GM12878 (cell line): ENCODE results near the gene REEP5. TPM values are rescaled to one million over a fixed set of nuclear protein-coding genes. Genes with fewer than 3 reads are reported as not detected.

ENCODE experiments used
- ATF7 ChIP-seq: fragments of 450-650 bp; IDR thresholded peaks from 2 replicates; pipeline ENCODE4 v1.6.1; 2016; ENCODE audit warnings: low read depth, mild to moderate bottlenecking
- BCL3 ChIP-seq: IDR thresholded peaks from 2 replicates; pipeline ENCODE4 v1.6.1; 2011; ENCODE audit warnings: borderline replicate concordance, low read depth, mild to moderate bottlenecking, moderate library complexity, low read length; ENCODE audit not compliant: insufficient read depth, poor library complexity, severe bottlenecking
- BHLHE40 ChIP-seq, 2 experiments: fragments of 450-650 bp in 1 of 2; IDR thresholded peaks; 2 replicates each; pipeline ENCODE4 v1.6.1; 2011 to 2017; ENCODE audit warnings: low read depth in 2 of 2, borderline replicate concordance in 1 of 2, improper control_type of control experiment in 1 of 2, low read length in 1 of 2, mild to moderate bottlenecking in 1 of 2
- ETV6 ChIP-seq, 2 experiments: fragments of 450-650 bp in 1 of 2; IDR thresholded peaks in 1 of 2; conservative IDR thresholded peaks in 1 of 2; 2 replicates each; pipeline ENCODE4 v1.6.1; 2014; ENCODE audit warnings: antibody characterized with exemption in 1 of 2, borderline replicate concordance in 1 of 2, low read depth in 1 of 2, mild to moderate bottlenecking in 1 of 2, moderate library complexity in 1 of 2
- FOXK2 ChIP-seq: fragments of 450-650 bp; IDR thresholded peaks from 2 replicates; pipeline ENCODE4 v1.6.1; 2017; ENCODE audit warnings: mild to moderate bottlenecking, moderate library complexity
- MTA2 ChIP-seq: fragments of 450-650 bp; IDR thresholded peaks from 2 replicates; pipeline ENCODE4 v1.6.1; 2016; ENCODE audit warnings: low read depth, mild to moderate bottlenecking, moderate library complexity
- NR2F1 ChIP-seq: fragments of 450-650 bp; conservative IDR thresholded peaks from 2 replicates; pipeline ENCODE4 v1.6.1; 2017; ENCODE audit warnings: mild to moderate bottlenecking
- RELB ChIP-seq: fragments of 450-650 bp; IDR thresholded peaks from 2 replicates; pipeline ENCODE4 v1.6.1; 2017; ENCODE audit warnings: low read depth, mild to moderate bottlenecking, moderate library complexity
- SMAD5 ChIP-seq: IDR thresholded peaks from 2 replicates; pipeline ENCODE4 v1.6.1; 2016; ENCODE audit warnings: antibody characterized with exemption, low read depth
- polyA plus RNA-seq, 11 experiments: library from polyadenylated mRNA; depleted of rRNA in 4 of 11; unstranded in 6 of 11; stranded (reverse) in 5 of 11; fragments of >200 nt; fragmentation: Nextera tagmentation in 4 of 11; fragmentation: Illumina TruSeq in 1 of 11; extraction: Ambion mirVana in 4 of 11; extraction: Trizol in 1 of 11; gene quantifications; 1 replicate in 1 of 11; 2 replicates in 10 of 11; pipeline versions ENCODE4 v1.2.1 to v1.2.3, GENCODE V29; 2011 to 2016; ENCODE audit warnings: inconsistent platforms in 2 of 11, missing spikeins in 2 of 11, low read depth in 1 of 11
- total RNA-seq, 4 experiments: library from RNA; depleted of rRNA in 3 of 4; stranded (reverse); fragments of >200 nt in 3 of 4; fragmentation: Illumina TruSeq in 1 of 4; extraction: Trizol in 1 of 4; gene quantifications; 2 replicates each; pipeline versions ENCODE4 v1.2.1 to v1.2.3, GENCODE V29; 2013 to 2021

REEP5 gene
- total and polyA plus RNA-seq, 10 of the 15 experiments (the other 5 are each of a cell fraction or from before 2014, with no cell fraction given), result 30.5 to 211 (median 113) TPM

GRCh38 chr5:112951124-112951702 is 29.2 kb upstream of the REEP5 start (continued):
- TF ChIP-seq BCL3, result peak; percentile 64
- no peak for TF ChIP-seq SMAD5
- TF ChIP-seq MTA2, result peak; percentile 82
- peak; percentile 28 to 32; a peak in 2 of 4 replicates for TF ChIP-seq BHLHE40 (IDR thresholded peaks at IDR 0.05; ENCODE audit: borderline replicate concordance in 1 of 2, low read depth in 2 of 2, low read length in 1 of 2)
- TF ChIP-seq RELB, result no peak
- TF ChIP-seq NR2F1, result peak; percentile 77
- peak; percentile 49; the same call in 1 of the 2 replicates for TF ChIP-seq ATF7
- 0 out of 4 replicates have a peak, but pooled peaks of 1 of the 2 experiments have one; percentile 30 for TF ChIP-seq ETV6 (conservative IDR thresholded peaks at IDR 0.05 in 1 of 2, IDR thresholded peaks at IDR 0.05 in 1 of 2; ENCODE audit: borderline replicate concordance in 1 of 2, low read depth in 1 of 2)
- TF ChIP-seq FOXK2, result no peak
